Mesenteric fat pad (tissue), 1 donor: Measurements from ENCODE around the gene PCID2. TPM values are rescaled to one million over a fixed set of nuclear protein-coding genes. Genes with fewer than 3 reads are reported as not detected.

Experiments
- DNase-seq: peaks from one replicate; pipeline ENCODE4 v3.0.0-alpha.2; 2020; ENCODE audit warnings: low spot score
- total RNA-seq: library from RNA; stranded (reverse); fragmentation: NEBNext Ultra II Directional; extraction: Animal tissue kit (Norgen Biotek cat#: 25700); gene quantifications from one replicate; pipeline ENCODE4 v1.2.1, GENCODE V29; 2021
- donor health status: DM: yes; HTN: yes; CAD: no.

PCID2 gene
- total RNA-seq, 1 donor from 2014 or later = 37.4 TPM

DNA sequence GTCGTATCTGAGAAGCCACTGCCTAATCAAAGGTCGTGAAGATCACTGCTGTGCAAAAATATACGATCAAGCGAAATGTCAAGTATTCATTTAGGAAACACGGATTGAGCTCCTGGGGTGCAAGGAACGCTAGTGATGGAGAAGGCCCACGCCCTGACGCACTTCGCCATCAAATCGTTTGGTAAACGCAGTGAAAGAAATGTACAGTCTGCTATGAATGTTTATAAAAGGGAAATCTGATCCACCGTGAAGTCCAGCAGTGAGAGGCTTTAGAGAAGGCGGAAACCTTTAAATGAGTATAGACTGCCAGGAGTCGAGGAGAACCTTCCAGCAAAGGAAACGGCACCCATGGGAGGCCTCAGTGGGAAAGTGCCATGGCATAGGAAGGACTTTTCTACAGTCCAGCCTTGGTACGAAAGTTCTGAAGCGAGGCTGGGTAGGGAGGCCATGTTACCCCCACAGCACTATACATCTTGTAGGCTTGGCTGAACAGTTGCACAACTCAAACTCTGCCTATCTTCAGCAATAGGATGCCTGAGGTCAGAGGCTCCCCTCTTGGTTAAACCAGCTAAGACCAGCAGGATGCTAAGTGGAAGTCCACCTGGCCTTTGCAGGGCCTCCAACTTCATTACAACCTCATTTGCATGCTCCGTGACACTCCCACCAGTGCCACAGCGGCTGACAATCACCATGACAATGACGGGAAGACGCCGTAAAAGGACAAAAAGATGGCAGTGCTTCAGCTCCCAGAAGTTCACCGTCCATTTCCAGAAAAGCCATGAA, 20.4 kb downstream of the PCID2 start:
- no peak for DNase-seq

DNA sequence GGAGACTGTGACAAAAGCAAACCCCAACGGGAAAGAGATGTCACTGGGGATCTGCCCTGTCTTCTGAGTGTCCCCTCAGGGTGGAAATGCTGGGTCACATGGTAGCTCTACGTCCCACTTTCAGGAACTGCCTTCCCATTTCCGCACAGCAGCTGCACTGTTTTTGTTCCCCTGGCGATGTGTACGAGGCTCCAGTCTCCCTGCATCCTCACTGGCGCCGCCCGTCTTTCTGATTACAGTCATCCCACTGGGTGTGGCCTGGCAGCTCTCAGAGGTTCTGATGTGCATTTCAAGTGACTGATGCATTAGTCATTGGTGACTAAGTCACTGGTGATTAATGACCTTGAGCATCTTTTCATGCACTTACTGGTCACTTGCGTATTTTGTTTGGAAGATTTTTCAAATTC, 21.2 kb downstream of the PCID2 start:
- DNase-seq = no peak

DNA sequence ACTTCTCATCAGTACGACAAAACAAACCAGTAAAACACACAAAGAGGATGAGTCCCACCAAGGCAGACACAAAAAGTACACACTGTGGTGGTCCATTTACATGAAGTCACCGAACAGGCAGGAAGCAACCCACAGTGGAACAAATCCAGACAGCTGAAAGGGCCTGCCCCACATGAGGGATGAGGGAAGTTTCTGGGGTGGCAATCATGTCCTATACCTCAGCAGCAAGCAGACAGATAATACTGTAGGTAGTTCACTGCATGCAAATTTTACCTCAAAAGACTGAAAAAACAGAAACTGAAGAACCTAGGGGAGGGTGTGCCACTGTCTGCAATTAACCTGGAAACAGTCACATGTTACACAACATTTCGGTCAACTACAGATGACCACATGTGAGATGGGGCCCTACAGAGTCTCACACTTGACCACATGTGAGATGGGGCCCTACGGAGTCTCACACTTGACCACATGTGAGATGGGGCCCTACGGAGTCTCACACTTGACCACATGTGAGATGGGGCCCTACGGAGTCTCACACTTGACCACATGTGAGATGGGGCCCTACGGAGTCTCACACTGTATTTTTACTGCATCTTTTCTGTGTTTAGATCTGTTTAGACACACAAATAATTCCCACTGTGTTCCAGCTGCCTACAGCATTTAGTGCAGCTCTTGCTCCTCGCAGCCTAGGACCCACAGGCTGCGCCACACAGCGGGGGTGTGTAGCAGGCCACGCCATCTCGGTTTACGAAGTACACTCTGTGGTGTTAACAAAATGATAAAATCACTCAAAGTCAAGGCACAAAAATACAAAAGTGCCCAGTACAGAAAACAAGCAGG, 22.2 kb downstream of the PCID2 start:
- DNase-seq = no peak

DNA sequence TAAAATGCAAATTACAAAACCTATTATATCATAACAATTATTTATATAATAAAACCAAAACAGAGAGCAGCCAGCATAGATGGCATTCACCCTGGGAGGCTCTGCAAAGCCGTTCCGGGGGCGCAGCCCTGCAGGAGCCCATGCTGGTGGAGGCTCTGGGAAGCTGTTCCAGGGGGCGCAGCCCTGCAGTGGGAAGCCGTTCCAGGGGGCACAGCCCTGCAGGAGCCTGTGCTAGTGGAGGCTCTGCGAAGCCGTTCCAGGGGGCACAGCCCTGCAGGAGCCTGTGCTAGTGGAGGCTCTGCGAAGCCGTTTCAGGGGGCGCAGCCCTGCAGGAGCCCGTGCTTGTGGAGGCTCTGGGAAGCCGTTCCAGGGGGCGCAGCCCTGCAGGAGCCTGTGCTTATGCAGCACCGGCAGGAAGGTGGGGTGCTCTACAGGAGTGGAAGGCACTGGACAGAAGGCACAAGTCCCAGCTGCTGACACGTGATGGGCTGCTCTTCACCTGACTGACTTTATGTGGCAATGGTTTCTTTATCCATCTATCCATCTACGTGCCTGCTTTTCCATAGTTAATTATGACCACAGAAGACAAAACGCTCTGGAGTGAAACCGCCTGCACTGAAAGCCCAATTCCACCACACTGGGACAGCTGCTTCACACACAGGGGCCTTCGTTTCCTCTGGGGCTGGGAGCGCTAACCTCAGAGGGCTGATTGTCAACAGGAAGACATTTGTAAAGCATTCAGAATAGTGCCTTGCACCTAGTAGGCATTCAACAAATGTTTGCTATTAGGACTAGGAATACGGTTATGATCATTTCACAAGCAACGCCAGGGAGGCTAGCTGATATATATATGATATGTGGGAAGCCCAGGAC, 23.7 kb downstream of the PCID2 start:
- DNase-seq = no peak

DNA sequence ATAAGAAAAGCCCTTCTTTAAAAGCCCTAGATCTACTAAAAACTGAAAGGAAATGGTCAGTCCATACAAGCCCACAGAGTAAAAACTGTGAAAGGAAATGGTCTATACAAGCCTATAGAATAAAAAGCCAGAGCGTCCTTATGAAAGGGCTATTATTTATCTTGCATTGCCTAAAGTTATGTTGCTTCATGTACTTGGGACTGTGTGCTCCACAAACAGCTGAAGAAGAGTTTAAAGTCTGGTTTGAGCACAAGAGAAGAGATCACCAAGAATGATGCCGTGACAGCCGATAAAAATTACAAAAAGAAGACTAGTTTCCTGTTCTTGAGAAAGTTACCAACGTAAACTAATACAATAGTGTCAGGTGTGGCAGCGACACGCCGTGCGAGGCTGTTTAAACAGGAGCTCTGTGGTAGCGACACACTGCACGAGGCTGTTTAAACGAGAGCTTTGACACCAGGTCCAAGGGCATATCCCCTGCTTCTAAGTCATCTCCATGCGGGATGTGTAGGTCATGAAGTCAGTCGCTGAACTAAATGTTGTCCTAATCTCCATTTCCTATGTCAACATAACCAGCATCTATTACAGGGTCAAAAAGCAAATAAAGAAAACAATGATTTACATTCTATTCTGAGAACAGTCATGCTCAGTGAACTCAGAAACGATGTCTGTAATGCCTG, 24.9 kb downstream of the PCID2 start:
- DNase-seq = no peak

DNA sequence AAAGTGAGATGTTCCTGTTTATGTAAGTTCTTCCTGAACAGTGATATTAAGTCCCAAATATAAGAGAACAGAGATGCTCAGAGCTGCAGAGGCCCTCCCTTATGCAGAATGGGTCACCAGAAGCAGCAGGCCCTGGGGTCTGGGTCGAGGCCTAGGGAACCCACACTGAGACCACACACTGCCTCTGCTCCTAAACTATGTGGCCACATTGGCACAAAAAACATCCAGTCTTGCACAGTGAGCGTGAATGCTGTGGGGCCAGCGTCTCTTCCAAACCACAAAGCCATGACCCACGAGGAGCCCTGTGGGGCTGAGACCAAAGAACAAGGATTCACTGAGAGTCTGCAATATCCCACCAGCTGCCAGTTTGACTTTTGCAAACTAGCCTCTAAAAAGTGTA, 26.4 kb downstream of the PCID2 start:
- DNase-seq = no peak

DNA sequence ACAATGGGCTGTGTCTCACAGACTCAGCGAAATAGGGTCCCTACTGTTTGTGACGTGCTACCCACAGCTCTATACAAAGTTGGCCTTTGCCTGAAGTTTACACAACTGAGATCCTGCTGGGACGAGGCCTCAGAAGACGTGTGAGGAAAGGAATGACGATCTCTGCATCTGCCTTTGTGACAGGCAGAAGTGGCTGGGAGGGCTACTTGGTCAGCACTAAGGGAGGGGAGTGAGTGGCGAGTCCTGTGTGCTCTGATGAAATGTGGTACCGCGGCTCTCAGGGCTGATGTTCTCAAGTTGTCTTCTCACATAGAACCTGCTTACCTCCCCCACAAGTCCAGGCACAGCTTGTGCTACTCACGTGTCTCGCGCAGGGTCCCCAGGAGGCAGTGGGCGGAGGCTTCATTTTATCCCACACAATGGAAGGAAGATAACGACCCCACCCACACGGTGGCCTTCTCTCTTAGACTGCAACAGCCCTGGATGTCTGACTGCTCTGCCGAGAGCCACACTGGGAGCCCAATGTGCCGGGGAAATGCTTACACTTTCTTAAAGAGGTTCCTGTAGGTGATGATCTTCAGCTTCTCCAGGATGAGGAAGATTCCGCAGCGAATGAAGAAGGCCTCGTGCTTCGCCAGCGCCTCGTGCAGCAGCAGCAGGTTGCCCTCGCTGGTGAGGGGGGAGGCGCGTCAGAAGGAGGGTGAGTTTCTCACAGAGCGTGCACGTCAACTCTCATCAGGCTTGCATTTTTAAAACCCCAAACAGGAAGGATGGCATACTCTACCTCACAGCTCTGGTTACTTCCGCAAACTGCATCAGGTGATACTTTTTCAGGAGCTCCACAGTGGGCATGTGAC, 28.9 kb downstream of the PCID2 start:
- DNase-seq = no peak

DNA sequence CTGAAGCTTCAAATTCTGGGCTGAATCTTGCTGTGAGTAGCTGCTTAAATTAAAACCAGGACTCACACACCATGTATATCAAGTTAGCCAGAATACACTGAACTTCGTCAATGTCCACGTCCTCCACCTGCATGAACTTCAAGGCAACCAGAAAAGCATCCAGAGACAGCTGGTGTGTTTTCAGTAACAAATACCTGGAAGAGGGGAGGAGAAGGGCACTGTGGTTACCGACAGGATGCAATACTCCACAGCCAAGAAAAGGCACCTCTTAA, 29.6 kb downstream of the PCID2 start:
- no peak for DNase-seq

DNA sequence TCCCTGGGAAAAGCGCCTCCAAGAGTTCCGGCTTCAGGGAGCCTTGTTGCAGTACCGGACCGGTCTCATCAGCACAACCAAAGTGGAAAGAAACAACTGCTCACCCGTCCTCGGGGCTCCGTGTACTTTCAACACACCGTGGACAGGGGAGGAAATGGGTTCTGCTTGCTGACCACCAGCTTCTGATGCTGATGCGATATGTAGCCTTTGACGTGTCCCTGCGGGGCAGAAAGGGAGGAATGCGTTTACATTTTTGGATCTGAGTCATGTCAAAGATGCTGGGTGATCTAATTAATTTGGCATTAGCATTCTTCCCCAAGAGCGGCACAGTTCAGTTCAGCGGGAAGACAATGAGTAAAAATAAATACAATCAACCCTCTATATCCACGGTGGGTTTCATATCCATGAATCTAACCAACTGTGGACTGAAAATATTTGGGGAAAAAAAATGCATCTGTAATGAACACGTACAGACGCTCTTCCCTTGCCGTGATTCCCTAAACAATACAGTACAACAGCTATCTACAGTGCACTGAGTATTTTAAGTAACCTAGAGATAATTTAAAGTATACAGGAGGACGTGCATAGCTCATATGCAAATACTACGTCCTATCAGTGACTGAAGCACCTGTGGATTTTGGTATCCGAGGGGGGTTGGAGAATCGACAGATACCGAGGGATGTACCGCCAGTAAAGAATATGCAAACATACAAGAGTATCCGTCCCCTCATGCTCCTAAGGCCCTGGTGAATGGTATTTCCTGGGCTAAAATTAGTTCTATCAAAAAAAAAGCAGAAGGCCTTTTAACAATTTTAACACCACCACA, 30.2 kb downstream of the PCID2 start:
- no peak for DNase-seq

DNA sequence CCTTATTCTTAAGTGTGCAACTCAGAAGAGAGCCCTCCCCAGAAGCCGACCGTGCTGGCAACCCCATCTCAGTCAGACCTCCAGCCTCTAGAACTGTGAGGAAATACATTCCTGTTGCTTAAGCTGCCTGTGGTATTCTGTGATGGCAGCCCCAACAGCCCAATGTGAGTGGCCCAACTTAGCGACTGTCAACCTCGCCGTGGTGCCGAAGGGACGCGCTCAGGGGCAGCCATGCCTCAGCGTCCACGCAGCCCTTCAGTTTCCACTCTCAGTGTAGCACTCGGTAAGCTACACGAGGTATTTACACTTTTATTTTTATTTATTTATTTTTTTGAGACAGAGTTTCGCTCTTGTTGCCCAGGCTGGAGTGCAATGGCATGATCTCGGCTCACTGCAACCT, 31.6 kb downstream of the PCID2 start:
- DNase-seq = no peak

DNA sequence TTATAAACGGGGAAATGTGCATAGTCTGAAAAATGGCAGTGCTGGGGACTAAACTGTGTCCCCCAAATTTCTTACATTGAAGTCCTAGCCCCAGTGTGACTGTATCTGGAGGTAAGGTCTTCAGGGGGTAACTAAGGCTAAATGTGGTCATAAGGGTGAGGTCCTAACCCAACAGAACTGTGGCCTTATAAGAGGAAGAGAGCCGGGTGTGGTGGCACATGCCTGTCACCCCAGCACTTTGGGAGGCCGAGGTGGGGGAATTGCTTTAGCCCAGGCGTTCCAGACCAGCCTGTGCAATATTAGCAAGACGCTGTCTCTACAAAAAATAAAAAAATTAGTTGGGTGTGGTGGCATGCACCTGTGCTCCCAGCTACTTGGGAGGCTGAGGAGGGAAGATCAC, 32.2 kb downstream of the PCID2 start:
- DNase-seq = no peak

DNA sequence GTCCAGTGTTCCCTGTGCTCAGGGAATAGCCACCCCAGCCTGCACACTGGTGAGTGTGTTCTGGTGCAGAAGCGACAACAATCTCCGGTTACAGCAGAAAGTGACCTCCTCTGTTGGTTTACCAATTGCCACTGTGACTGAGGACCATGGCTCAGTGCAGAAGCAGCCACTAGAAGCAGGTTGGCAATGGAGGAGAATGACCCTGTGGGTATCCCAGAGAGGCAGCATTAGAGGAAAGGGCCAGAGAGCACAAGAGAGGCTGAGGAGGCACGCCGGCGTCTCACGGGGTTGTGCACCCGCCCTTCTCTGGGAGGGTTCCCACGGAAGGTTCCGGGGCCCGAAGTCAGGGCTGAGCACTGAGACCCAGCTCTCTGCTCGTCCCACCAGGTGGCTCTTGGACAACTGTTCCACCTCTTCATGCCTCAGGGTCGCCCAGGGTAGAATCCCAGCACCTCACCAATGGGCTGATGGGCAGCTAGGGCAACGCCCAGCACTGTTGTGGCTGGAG, 36.0 kb downstream of the PCID2 start:
- DNase-seq = no peak

DNA sequence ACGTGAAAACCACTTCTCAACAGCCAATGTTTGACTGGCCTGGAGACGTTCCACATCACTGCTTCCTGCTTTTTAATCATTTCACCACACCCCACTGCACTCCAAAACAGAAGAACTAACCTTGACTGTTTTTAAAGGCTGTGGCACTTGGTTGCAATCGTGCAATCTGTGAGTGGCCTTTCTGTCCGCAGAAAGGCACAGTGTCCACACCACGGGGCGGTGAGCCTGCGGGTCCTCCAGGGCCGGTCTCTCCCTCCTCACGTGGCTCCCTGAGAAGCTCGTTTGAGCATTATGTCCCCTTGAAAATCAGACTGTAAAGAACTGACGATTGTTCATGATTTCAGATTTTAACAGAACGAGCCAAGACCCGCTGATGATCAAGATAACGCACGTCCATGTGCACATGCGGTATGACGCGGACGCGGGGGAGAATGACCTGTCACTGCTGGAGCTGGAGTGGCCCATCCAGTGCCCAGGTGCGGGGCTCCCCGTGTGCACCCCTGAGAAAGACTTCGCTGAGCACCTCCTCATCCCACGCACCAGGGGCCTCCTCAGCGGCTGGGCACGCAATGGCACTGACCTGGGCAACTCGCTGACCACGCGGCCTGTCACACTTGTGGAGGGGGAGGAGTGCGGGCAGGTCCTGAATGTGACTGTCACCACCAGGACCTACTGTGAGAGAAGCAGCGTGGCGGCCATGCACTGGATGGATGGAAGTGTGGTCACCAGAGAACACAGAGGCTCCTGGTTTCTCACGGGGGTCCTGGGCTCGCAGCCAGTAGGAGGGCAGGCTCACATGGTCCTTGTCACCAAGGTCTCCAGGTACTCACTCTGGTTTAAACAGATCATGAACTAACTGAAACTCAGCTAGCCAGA, 37.0 kb downstream of the PCID2 start:
- no peak for DNase-seq

DNA sequence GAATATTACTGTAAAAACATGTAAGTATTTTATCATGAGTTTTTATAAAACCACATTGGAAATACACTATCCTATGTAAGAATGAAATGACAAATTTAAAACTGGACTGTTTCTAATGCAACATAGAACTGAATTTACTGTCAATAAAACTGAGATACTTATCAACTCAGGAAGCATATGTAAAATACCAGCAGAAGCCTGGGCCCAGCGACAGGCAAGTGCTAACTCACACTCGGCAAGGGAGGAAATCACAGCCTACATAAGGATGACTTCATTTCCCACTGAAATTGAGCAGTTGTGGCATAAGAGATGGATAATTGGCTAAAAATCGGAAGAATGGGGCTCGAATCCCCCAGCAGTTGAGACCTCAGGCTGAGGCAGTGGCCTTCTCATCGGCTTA, 38.0 kb downstream of the PCID2 start:
- no peak for DNase-seq

DNA sequence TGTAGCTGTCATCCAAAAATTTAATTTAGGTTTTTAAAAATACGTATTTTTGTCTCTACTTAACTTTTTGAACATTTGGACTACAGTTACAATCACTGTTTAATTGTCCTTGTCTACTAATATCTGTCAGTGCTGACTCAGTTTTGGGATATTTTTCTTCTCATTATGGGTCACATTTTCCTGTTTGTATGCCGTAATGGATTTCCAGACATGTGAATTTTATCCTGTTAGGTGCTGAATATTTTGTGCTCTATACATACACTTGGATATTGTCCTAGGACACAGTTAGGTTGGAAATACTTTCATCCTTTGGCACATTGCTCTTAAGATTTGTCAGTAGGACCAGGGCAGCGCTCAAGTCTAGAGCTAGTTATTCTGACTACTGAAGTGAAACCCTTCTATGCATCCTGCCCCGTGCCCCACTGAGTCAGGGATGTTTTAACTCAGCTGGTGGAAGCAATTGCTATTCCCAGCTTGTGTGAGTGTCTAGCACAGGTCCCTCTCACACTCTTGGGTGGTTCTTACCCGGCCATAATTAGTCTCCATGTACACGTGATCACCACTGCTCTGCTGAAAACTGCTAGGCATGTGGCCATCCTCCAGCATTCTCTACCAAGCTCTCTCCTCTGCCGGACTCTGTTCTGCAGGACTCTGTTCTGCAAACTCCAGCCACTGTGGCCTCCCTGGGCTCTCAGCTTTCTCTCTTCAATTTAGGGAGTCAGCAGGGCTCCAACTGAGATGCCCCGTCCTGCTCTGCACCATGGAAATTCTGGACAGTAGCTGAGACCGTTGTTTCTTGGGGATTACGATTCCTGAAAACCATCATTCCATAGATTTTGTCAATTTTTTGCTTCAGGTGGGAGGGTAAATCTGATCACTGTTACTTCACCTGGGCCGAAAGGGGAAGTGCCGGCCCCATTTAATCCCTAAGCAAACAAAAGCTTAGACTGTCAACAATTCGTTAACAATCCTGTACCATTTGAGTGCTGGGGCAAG, 38.9 kb downstream of the PCID2 start:
- DNase-seq = no peak

DNA sequence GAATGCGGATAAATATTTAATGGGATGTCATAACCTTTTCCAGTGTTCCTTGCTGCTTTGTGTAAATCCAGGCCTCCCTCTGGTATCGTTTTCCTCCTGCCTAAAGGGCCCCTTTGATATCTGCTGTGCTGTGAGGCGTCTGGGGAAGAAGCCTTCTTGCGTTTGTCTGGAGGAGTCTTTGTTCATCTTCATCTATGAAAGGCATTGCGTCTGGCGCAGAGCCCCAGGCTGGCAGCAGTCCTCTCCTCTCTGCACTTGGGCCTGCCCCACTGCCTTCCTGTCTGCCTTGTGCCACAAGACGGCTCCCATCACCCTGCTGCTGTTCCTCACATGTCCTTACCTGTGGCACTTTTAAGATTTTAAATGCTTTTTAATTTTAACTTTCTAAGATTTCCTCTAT, 40.3 kb downstream of the PCID2 start:
- no peak for DNase-seq

DNA sequence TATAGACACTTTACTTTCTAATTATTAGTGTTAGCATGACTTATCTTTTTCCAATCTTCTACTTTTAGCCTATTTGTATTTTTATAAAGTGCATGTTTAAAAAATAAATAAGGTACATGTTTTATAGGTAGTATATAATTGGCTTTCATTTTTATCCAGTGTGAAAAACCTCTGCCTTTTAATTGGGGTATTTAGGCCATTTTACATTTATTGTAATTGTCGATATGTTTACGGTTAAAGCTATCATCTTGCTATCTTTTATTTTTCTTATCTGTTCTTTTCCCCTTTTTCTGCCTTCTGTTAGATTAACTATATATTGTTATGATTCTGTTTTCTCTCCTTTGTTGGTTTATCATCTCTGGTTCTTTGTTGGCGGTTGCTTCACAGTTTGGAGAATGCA, 40.9 kb downstream of the PCID2 start:
- DNase-seq = no peak
